Stimulated activated CD8-positive, alpha-beta memory T cell treated with anti-CD3 and anti-CD28 coated beads, Interleukin-12 subunit alpha, Interleukin-12 subunit beta, amount 100 ng/mL, for 4 hours (primary cell): ENCODE data around the gene EIF1.
"Not testable (repeated sequence)": the region's sequence is repeated elsewhere in the genome, so short reads cannot be mapped to it uniquely, and the experiment has no call there.

ENCODE experiments used
- DNase-seq: peaks from one replicate; pipeline ENCODE4 v3.0.0-alpha.2; 2020; ENCODE audit warnings: low read depth

Gene EIF1

GRCh38 chr17:41688641-41689496 lies at the start of gene EIF1:
TSS of gene EIF1 (plus strand) at chr17:41688885. CDS start at chr17:41689039, 154 bp downstream.
- DNase-seq, result peak; percentile 100

DNA sequence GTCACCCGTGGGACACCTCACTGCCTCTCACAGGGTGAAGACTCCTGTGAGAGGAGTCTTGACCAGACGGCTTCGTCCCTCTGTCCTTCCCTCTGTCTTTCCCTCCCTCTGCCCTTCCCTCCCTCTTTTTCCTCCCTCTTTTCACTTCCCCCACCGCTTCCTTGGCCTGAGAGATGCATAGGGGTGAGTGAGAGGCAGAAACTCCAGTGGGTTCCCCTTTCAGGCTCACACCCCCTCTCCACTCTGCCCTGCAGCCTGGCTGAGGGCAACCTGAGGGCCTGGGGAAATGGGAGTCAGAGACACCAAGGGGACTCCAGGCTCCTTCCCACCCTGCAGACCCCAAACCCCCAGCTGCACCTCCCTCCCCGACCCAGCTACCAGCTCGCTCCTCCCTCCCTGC lies 49.7 kb upstream of the EIF1 start:
- DNase-seq, result no peak

GRCh38 chr17:41639492-41640473 lies 48.9 kb upstream of the EIF1 start:
- DNase-seq, result no peak

DNA sequence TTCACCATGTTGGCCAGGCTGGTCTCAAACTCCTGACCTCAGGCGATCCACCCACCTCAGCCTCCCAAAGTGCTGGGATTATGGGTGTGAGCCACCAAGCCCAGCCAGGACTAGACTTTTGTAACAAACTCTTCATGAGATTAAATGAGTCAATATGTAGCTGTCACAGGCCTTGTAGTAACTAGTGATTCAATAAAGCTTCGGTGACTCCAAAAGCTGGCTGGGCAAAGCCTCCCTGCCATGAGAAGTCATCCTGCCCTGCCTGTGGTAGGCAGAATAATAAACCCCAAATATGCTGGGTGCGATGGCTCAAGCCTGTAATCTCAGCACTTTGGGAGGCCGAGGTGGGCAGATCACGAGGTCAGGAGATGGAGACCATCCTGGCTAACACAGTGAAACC lies 48.1 kb upstream of the EIF1 start:
- DNase-seq, result not testable (repeated sequence)

DNA sequence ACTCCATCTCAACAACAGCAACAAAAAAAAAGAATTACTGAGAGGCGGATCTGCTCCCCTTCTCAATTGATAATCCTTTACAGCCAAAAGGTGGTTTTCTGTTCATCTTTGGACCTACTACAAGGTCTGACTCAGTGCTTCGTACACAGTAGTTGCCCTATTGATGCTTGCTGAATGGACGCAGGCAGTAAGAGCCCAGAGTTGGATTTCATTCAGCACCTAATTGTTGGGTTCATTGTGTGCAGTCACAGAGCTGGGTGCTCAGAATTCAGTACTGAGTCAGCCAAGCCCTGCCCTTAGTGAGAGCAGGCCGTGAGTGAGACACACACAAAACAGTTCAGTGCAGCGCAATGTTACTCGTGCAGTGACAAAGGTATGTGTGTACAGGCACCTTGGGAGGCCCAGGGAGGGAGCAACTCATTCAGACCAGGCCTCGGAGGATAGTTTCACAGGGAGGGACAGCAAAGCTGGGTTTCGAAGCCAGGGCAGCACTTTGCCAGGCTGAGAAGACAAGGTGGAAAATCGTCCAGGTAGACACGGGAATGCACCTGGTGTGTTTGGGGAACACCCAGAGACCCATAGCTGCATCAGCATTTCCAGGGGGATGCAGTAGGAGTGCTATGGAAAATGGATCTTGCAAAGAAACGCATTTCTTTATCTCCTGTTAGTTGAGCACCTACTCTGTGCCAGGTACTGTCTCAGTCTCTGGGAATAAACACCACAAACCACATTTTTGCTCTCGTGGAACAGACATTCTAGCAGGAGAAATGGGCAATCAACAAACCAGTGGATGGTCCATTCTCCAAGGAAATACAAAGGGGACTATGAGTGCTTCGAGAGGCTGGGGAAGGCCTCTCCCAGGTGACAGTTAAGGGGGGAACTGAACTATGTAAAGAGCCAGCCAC lies 46.2 kb upstream of the EIF1 start:
- no peak for DNase-seq

- DNase-seq, result no peak
Measured at GRCh38 chr17:41647038-41647813, 41.5 kb upstream of the EIF1 start.

GRCh38 chr17:41647940-41648410 lies 40.7 kb upstream of the EIF1 start:
- DNase-seq, result peak; percentile 70

DNA sequence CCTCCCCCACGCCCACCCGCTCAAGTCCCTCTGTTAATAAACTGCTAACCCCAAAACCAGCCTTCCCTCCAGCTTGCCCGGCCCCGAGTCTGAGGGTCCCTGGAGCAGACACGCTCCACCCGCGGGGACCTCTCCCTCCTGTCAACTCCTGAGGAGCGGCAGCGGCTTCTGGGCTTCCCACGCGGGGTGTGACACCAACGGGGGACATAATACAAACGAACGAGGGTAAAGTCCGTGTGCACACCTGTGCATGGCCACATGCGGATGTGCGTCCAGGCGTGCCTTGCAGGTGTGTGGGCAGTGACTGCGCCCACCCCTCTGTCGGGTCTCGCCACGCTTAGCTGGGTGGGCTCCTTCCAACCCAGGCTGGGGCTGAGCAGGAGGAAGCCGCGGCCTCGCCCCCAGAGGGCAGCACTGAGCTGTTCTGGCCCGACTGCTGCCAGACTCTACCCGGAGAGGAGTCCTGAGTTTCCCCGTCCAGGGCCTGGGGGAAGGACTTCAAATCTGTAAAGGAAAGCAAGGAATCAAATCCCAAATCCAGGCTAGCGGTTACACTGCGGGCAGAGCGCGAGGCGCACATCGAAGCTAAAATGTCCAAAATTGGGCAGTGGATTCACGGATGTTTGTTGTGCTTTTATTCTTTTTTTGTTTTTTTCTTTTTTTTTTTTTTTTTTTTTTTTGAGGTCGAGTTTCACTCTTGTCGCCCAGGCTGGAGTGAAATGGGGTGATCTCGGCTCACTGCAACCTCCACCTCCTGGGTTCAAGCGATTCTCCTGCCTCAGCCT lies 40.1 kb upstream of the EIF1 start:
- DNase-seq, result peak; percentile 62

- DNase-seq, result no peak
Measured at GRCh38 chr17:41649923-41650519, 38.7 kb upstream of the EIF1 start.

GRCh38 chr17:41650794-41651624 lies 37.7 kb upstream of the EIF1 start:
- DNase-seq, result no peak

- DNase-seq, result no peak
Measured at GRCh38 chr17:41651625-41652460, 36.8 kb upstream of the EIF1 start.

DNA sequence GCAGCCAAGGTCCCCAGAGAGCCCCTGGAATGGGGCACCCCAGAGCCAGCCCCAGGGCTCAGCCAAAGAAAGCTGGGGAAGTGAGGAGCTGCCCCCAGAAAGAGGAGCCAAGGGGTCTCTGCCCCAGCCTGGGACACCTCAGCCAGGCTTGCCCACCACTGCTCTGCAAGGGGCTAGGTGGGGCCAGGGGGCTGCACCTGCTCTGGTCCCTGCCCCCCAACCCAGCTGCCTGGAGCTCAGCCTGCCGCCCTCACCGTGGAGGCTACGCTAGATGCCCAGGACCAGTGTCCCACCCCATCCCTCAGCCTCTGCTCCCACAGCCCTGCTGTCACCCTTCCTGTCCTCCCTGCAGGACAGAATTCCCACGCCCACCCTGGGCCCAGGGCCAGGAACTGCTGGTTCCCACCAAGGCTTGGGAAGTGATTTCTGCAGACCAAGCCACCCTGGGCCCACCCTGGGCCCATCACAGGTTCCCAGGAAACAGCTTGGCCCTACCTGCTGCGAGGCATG lies 36.2 kb upstream of the EIF1 start:
- no peak for DNase-seq

DNA sequence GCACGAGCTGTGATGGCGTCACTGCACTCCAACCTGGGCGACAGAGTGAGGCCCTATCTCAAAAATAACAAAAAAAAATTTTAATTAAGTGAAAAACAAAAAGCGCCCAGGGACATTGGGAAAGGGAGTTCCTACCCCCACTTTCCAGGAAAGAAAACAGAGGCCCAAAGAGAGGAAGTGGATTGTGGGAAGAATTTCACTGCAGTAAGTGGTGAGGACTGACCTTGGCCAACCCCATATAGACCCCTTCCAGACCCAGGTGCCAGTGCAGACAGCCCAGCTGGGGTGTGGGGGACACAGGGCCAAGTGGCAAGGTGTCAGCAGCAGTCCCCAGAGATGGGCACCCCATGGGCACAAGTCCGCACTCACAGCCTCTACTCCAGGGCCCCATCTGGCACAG lies 35.3 kb upstream of the EIF1 start:
- DNase-seq, result no peak

DNA sequence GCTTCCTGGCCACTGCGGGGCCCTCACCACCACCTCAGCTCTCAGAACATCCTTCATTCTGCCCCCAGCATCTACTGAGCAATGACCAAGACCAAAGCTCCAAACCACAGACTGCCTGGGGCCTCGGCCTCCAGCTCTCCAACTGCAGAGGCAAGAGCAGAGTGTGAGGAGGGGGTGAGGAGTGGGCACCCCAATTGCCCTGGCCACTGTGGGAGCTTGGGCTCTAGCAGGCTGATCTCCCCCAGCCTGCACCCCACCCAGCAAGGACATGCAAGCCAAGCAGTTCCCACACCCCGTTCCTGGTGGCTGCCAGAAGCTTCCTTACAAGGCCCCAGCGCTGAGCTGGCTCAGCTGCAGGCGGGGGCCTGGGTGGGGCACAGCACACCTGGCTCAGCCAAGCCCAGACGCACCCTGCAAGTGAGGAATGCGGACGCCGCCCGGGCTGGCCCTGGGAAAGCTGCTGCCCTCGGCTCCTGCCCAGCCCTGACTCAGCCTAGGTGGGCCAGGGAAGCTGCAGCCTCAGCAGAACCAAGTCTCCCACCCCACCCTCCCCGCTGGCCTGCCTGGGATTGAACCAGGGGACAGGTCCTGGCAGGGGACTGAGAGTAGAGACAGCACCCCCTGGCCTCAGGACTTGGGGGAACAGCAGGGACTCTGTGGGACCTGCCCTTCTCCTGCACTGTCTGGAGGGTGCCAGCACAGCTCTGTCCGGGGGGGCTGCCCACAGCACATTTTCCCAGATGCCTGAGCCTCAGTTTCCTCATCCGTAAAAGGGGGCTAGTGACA lies 34.6 kb upstream of the EIF1 start:
- DNase-seq, result no peak

GRCh38 chr17:41654678-41655607 lies 33.7 kb upstream of the EIF1 start:
- no peak for DNase-seq
